ENCODE measurements around the gene MAP3K20. TPM values are rescaled to one million over a fixed set of nuclear protein-coding genes. Genes with fewer than 3 reads are reported as not detected.

MAP3K20 gene
- total RNA-seq, 2 donors from 2014 or later = 22.6 to 38.9 TPM

GRCh38 chr2:173185437-173185836 is 109.8 kb downstream of the MAP3K20 start:
- intact Hi-C loops (cut with DNase I) = no loop called here
- Histone ChIP-seq H3K4me3 (no peak overlapping the region), H3K36me3 (no peaks in the 10 kb centered on the region), H3K4me1 (no peaks in the 10 kb centered on the region), H3K9me3 (no peaks in the 10 kb centered on the region), H3K9ac (ENCODE audit: low read depth in 2 of 2, low read length in 2 of 2) (no peak overlapping the region), H3K27ac (no peak overlapping the region), H3K27me3 (no peaks in the 10 kb centered on the region)
- DNase-seq = no peak
- no peak for TF ChIP-seq CTCF (IDR thresholded peaks at IDR 0.05)

DNA sequence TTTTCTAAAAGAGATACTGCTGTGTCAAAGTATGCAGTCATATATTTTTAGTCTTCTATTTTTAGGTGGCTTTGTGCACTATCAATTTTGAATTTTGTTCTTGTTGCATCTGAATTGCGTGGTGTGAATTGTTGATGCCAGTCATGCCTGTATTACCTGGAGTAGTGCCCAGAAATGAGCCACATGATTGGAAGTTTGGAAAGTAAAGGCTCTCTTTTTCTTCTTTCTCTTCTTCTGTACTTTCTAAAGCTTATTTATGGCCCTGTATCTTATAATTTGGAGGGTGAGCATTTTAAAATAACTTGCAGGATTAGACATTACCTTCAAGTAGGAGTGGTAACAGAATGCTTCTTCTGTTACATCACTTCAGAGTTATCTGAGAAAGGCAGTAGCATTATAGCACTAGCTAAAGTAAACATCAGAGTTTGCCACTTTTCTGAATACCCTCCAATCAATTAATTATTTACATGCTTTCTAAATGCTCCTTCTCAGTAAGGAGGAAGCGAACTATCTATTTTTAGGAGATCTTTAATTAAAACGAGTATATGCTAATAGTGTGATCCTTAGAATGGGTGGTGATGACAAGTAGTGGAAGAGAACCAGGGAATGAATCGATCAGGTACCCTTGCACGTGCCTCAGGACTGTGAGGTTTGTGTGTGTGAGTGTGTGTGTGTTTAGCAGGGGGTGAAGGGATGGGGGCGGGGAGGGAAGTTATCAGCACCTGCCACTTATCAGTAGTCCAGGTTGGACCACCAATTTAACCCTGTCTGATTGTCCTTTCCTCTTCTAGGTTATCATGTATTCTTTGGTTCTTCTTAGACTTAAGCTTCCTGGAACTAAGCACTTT is 112.5 kb downstream of the MAP3K20 start:
- H3K27ac ChIP-seq = no peak overlapping the region
- TF ChIP-seq CTCF (IDR thresholded peaks at IDR 0.05) = no peak
- no peak for DNase-seq

GRCh38 chr2:173191601-173192000 is 116.0 kb downstream of the MAP3K20 start:
- Histone ChIP-seq H3K4me1 (no peaks in the 10 kb centered on the region), H3K27me3 (no peaks in the 10 kb centered on the region), H3K27ac (no peak overlapping the region), H3K9ac (ENCODE audit: low read depth in 2 of 2, low read length in 2 of 2) (no peak overlapping the region), H3K36me3 (no peaks in the 10 kb centered on the region), H3K9me3 (no peaks in the 10 kb centered on the region), H3K4me3 (no peak overlapping the region)
- TF ChIP-seq CTCF (IDR thresholded peaks at IDR 0.05) = no peak
- intact Hi-C loops (cut with DNase I) = no loop called here
- no peak for DNase-seq

More for the DNA sequence above, 112.5 kb downstream of the MAP3K20 start:
- Histone ChIP-seq H3K4me3 (no peak overlapping the region), H3K9me3 (no peaks in the 10 kb centered on the region), H3K27me3 (no peaks in the 10 kb centered on the region), H3K9ac (ENCODE audit: low read depth in 2 of 2, low read length in 2 of 2) (no peak overlapping the region), H3K36me3 (no peaks in the 10 kb centered on the region), H3K4me1 (no peaks in the 10 kb centered on the region)
- intact Hi-C loops (cut with DNase I) = no loop called here

GRCh38 chr2:173192071-173192470 is 116.4 kb downstream of the MAP3K20 start:
- no peaks in the 10 kb centered on the region for H3K27me3 ChIP-seq
- H3K4me3 ChIP-seq = no peak overlapping the region
- H3K27ac ChIP-seq = no peak overlapping the region
- H3K9me3 ChIP-seq = no peaks in the 10 kb centered on the region
- H3K36me3 ChIP-seq = no peaks in the 10 kb centered on the region
- H3K4me1 ChIP-seq = no peaks in the 10 kb centered on the region
- intact Hi-C loops (cut with DNase I) = no loop called here
- TF ChIP-seq CTCF (IDR thresholded peaks at IDR 0.05) = no peak
- no peak overlapping the region for H3K9ac ChIP-seq (ENCODE audit: low read depth in 2 of 2, low read length in 2 of 2)
- no peak for DNase-seq

GRCh38 chr2:173193925-173194324 is 118.3 kb downstream of the MAP3K20 start:
- H3K27me3 ChIP-seq = no peaks in the 10 kb centered on the region
- no peak for DNase-seq
- intact Hi-C loops (cut with DNase I) = no loop called here
- no peak for TF ChIP-seq CTCF (IDR thresholded peaks at IDR 0.05)
- H3K27ac ChIP-seq = no peak overlapping the region
- no peak overlapping the region for H3K9ac ChIP-seq (ENCODE audit: low read depth in 2 of 2, low read length in 2 of 2)
- no peaks in the 10 kb centered on the region for H3K4me1 ChIP-seq
- H3K4me3 ChIP-seq = no peak overlapping the region
- no peaks in the 10 kb centered on the region for H3K36me3 ChIP-seq
- H3K9me3 ChIP-seq = no peaks in the 10 kb centered on the region

Measured in colonic mucosa (tissue), 4 donors.